GM21390 (cell line): Measurements from ENCODE around the gene SAFB.
A peak's percentile ranks its signal among the peaks of the same experiment; 100 is the strongest.
"Not testable (repeated sequence)": the region's sequence is repeated elsewhere in the genome, so short reads cannot be mapped to it uniquely, and the experiment has no call there.

ENCODE experiments used
- ATAC-seq: cut with Tn5 transposase; IDR thresholded peaks from one replicate; pipeline ENCODE4 v1.9.1; 2021; ENCODE audit not compliant: unreplicated experiment

Gene SAFB

DNA sequence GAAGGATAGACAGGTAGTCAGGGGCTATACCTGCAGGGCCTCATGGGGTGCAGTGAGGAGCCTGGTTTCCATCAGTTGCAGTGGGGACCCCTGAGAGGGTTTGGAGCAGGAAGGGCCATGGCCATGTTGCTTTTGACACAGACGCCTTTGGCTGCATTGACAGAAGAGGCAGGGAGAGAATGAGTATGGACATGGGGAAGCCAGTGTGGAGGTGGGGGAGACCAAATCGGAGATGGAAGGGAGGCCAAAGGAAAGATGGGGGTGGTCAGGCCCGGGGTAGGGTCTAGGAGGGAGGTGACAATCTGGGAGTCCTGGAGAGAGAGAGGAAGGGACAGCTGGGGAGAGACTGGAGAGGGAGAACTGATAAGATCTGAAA lies 59.2 kb downstream of the SAFB start:
- ATAC-seq: no peak

DNA sequence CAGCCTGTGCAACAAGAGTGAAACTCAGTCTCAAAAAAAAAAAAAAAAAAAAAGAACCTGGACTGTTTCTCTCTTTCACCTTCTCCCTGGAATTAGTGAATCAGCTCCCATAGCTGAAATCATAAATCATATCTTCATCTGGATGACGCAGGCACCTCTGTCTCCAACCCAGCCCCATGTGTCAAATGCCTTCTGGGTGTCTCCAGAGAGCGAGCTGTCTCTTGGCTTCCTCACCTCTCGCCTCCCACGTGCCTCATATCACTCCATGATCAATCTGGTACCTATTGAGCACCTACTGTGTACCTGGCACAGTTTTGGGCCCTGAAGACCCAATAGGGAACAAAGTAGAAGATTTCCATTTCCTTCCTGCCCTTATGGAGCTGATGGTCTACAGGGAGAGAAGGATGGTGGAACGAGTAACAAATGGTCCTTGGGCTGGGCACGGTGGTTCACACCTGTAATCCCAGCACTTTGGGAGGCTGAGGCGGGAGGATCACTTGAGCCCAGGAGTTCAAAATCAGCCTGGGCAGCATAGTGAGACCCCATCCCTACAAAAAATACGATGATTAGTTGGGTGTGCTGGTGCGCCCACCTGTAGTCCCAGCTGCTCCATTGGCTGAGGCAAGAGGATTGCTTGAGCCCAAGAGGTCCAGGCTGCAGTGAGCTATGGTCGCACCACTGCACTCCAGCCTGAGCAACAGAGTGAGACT lies 60.4 kb downstream of the SAFB start:
- ATAC-seq: no peak

GRCh38 chr19:5684694-5685430 lies 62.0 kb downstream of the SAFB start:
- no peak for ATAC-seq

- no peak for ATAC-seq
Observed at GRCh38 chr19:5686326-5686646, 63.4 kb downstream of the SAFB start.

DNA sequence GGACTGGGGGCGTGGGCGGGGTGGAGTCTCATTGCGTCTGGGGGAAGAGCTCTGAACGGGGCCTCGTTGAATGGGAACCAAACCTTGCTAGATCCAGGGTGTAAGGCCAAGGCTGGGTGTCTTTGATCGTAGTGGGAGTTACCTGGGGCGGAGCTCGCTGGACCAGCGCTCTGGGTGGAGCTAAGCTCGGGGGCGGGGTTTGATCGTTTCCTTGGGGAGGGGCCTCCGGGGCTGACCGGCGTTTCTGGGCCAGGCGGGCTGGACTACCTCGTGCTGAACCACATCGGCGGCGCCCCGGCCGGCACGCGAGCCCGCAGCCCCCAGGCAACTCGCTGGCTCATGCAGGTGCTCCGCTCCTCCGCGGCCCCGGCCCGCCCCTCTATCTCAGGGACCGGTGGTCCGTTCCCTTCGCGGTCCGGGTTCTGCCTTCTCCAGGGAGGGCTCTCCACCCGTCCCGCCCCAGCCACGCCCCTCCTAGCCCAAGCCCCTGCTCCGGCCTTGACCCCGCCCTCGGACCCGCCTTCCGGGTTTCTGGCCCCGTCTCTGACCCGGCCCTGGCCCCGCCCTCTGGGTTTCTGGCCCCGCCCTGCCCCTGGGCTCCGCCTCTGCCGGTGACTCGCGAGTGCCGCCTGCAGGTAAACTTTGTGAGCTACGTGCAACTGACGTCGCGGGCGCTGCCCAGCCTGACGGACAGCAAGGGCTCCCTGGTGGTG lies 63.9 kb downstream of the SAFB start:
- peak; percentile 50 for ATAC-seq

- no peak for ATAC-seq
Observed at GRCh38 chr19:5687360-5688198, 64.7 kb downstream of the SAFB start.

DNA sequence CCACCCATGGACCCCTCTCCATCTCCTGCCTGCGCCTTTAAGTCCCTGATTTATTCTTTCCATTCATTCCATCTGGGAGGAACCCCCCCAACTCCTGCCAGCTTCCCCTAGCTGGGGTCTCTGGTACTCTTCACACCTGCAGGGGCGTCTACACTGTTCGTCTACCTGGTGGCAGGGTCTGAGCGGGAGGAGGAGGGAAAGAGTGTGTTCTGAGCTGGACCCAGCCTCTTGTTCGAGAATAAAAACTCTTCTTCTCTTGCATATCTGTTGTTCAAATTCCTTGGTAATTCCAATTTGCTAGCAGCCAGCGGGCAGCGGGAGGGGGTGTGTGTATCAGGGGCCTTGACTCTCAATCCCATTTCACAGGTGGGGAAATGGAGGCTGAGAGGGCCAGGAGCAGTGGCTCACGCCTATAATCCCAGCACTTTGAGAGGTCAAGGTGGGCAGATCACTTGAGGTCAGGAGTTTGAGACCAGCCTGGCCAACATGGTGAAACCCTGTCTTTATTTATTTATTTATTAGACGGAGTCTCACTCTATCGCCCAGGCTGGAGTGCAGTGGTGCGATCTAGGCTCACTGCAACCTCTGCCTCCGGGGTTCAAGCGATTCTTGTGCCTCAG lies 65.5 kb downstream of the SAFB start:
- not testable (repeated sequence) for ATAC-seq

DNA sequence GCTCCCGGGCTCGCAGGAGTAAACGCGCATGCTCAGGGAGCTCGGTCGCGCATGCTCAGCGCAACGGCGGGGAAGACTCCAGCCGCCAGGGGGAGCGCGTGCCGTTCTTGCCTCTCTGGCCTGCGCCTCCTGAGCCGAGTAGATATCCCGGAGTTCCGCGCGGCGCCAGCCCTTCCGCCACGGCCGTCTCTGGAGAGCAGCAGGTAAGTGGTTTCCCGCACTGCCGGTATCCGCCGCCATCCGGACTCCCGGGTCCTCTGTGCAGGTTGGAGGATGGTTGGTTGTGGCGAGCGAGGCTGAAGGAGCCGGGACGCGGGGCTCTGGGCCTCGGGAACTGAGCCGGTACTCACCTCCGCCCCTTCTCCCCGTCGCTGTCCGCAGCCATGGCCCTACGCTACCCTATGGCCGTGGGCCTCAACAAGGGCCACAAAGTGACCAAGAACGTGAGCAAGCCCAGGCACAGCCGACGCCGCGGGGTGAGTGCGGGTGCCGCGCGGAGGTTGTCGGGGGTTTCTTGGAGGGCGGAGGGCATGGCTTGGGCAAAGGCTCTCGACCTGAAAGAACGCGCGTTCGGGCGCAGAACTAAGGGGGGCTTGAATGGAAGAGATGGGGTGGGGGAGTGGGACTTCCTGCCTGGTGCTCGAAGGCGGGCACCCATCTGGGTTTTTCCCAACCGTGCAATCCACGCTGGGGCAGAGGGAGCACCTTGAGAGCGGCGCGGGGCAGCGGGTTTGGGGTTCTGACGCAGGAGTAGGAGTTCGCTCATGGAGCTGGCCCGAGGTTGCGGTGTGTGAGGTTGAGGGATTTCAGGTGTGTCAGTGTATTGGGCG lies 67.5 kb downstream of the SAFB start, which contains the start of gene RPL36:
Gene RPL36, plus strand, starts transcription at position 171 of the 830 bp plus-strand sequence. Its CDS starts 213 bp downstream, at position 384.
- ATAC-seq: peak; percentile 25

- no peak for ATAC-seq
Observed at GRCh38 chr19:5690955-5691821, 68.3 kb downstream of the SAFB start.

- ATAC-seq: no peak
Observed at GRCh38 chr19:5691822-5692722, 69.2 kb downstream of the SAFB start.

DNA sequence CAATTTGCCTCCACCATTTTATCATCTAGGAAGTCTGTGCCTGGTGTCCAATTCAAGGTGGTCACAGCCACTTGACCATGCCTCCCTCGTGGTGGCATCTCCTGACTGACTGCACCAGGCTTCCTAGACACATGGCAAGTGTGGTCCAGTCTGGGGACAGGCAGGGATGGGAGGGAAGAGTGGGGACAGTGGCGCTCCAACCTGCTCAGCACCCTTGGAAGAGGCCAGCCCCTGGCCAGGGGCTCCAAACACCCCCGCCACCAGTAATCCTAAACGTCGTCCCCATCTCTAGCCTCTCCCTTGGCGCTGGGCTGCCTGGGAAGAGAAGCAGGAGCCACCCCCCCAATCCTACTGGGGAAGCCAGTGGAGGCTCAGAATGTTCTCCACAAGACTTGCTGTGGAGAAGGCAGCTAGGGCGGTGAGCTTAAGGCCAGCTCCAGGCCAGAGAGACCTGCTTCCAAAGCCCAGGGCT lies 69.9 kb downstream of the SAFB start:
- no peak for ATAC-seq

GRCh38 chr19:5693195-5694166 lies 70.6 kb downstream of the SAFB start:
- no peak for ATAC-seq

DNA sequence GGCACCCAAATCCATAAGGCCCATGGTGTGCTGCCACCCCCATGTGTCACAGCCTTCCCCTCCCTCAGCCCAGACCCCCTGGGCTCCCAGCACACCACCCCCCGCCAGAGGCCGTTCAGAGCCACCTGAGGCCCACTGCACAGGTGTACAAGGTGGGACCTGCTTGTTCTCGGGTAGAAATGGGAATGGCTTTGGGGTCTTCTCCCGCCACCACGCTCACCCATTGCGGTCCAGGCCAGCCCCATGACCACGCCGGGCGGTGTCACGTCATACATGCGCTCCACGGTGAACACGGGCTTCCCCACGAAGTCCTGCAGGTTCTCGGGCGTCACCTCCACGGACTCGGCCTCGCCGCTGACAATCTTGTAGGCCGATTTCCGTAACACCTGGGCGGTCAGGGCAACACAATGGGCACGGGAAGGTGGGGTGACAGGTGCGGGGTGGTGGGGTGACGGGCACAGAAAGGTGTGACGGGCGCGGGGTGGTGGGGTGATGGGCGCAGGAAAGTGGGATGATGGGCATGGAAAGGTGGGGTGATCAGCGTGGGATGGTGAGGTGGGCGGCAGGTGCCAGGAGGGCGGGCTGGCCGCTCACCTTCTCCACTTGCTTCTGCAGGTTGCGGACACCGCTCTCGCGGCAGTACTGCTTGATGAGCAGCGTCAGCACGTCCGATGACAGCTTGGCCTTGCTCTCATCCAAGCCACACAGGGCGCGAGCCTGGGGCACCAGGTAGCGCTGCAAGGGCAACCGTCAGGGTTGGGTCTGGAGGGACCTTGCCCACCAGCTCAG lies 71.5 kb downstream of the SAFB start:
- ATAC-seq: no peak

DNA sequence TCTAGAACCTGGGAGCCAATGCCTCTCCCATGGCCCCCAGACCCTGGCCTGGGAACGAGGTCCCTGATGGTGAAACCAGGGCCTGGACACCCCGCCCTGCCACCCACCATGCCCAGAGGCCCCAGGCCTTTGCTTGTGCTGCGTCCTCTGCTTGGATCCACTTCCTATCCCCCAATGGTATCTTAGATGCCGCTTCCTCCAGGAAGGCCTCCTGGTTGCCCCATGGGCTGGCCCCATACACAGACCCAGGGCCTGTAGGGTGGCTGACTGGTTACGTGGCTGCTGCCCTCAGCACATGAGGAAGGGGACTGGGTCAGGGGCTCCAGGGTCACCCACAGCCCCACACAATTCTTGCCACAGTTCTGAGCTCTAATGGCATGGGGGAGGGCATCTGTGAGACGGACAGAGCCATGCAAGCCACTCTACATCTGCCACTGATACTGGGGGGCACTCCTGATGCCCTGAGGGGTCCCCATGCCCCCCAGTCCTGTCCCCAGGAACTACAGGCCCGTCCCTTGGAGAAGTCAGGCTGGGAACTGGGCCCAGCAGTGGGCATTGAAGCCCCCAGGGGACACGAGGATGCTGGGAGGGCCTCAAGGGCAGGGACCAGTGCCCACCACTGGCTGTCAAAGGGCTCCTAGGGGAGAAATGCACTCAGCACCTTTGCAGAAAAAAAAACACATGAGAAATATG lies 72.2 kb downstream of the SAFB start:
- ATAC-seq: no peak

- no peak for ATAC-seq
Observed at GRCh38 chr19:5695649-5696195, 72.8 kb downstream of the SAFB start.
